PC-9 (cell line): ENCODE measurements around the gene SUPT20H.

Experiments used
- CTCF ChIP-seq: fragments of 200-600 bp; sonication (generic); conservative IDR thresholded peaks from 2 replicates; pipeline ENCODE4 v1.6.1; 2017; ENCODE audit warnings: mixed run types, antibody characterized with exemption, mild to moderate bottlenecking, moderate library complexity
- EZH2 ChIP-seq: fragments of 200-600 bp; sonication (generic); IDR thresholded peaks from 2 replicates; pipeline ENCODE4 v1.8.0; 2017; ENCODE audit warnings: antibody characterized with exemption, low read depth

- TF ChIP-seq CTCF (no peak), EZH2 (no peak)
These were observed 48.5 kb downstream of the SUPT20H start for GRCh38 chr13:37011002-37011401.
